PFSK-1 (cell line): ENCODE results near the gene THBS1.

Experiments
- FOXP2 ChIP-seq: optimal IDR thresholded peaks from 2 replicates; pipeline ENCODE3; 2011; ENCODE audit warnings: borderline replicate concordance, control low read depth, inconsistent platforms; ENCODE audit not compliant: insufficient read depth; ENCODE audit errors: extremely low read length, extremely low read depth
- POLR2AphosphoS5 ChIP-seq: IDR thresholded peaks from 2 replicates; pipeline ENCODE4 v1.6.1; 2012; ENCODE audit warnings: low read depth, mild to moderate bottlenecking, control low read depth, low read length, moderate library complexity
- REST ChIP-seq, 2 experiments: IDR thresholded peaks; 2 replicates each; pipeline versions ENCODE4 v1.6.1 to v1.8.0; 2011 to 2012; ENCODE audit warnings: low read depth in 2 of 2, low read length in 2 of 2, control low read depth in 1 of 2, inconsistent platforms in 1 of 2, mild to moderate bottlenecking in 1 of 2, moderate library complexity in 1 of 2; ENCODE audit not compliant: insufficient read depth in 1 of 2
- SIN3A ChIP-seq: IDR thresholded peaks from 2 replicates; pipeline ENCODE4 v1.6.1; 2012; ENCODE audit warnings: mild to moderate bottlenecking, low read length, moderate library complexity, borderline replicate concordance; ENCODE audit not compliant: insufficient read depth
- TAF1 ChIP-seq: IDR thresholded peaks from 2 replicates; pipeline ENCODE4 v1.6.1; 2012; ENCODE audit warnings: low read length, control low read depth, borderline replicate concordance; ENCODE audit not compliant: insufficient read depth

THBS1 gene

DNA sequence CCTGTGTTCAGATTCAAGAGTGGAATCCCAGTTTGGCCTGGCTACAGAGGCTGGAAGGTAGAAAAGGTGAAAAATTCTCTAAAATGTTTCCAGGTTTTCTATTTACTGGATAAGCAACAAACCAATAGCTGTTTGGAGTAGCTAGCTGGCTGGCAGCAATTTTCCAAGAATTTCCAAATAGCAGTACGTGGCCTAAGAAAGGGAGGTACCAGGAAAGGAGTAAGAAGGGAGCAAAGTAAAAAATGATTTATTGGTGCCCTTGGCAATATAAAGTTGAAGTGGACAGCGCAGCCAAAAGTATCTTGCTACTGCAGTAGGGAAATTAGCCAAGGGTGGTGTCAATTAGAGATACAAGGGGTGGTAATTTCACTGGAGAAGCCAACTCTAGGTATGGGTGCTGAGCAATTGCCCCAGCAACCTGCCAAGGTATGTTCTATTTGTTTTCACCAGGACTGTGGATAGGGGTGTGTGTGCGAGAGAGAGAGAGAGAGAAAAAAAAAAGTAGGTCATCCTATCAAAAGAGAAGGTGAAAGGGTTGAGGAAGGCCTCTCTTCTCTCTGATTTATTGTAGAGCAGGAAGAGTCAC lies 40.8 kb upstream of the THBS1 start:
- TF ChIP-seq POLR2AphosphoS5, result no peak
- TF ChIP-seq TAF1, result no peak
- no peak for TF ChIP-seq SIN3A
- no peak for TF ChIP-seq REST (IDR thresholded peaks at IDR 0.05; ENCODE audit: insufficient read depth in 1 of 2, low read depth in 2 of 2, low read length in 2 of 2)
- no peak for TF ChIP-seq FOXP2

- TF ChIP-seq SIN3A (no peak), REST (IDR thresholded peaks at IDR 0.05; ENCODE audit: insufficient read depth in 1 of 2, low read depth in 2 of 2, low read length in 2 of 2) (no peak), TAF1 (no peak), FOXP2 (no peak), POLR2AphosphoS5 (no peak)
Measured at GRCh38 chr15:39542385-39543065, 38.4 kb upstream of the THBS1 start.

- no peak for TF ChIP-seq POLR2AphosphoS5
- no peak for TF ChIP-seq SIN3A
- no peak for TF ChIP-seq TAF1
- no peak for TF ChIP-seq FOXP2
- no peak for TF ChIP-seq REST (IDR thresholded peaks at IDR 0.05; ENCODE audit: insufficient read depth in 1 of 2, low read depth in 2 of 2, low read length in 2 of 2)
Measured at GRCh38 chr15:39543651-39544050, 37.2 kb upstream of the THBS1 start.

DNA sequence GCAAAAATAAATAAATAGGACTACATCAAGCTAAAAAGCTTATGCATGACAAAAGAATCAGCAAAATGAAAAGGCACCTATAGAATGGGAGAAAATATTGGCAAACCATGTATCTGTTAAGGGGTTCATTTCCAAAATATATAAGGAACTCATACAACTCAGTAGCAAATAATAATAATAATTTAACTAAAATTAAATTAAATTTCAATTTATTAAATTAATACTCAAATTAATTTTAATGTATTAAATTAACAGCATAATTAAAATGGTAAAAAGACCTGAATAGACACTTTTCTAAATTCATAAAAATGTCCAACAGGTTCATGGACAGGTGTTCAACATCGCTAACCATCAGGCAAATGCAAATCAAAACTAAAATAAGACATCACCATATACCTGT lies 34.0 kb upstream of the THBS1 start:
- TF ChIP-seq POLR2AphosphoS5 (no peak), SIN3A (no peak), FOXP2 (no peak), TAF1 (no peak), REST (IDR thresholded peaks at IDR 0.05; ENCODE audit: insufficient read depth in 1 of 2, low read depth in 2 of 2, low read length in 2 of 2) (no peak)
